Measurements from ENCODE around the gene RDH8. TPM values are rescaled to one million over a fixed set of nuclear protein-coding genes. Genes with fewer than 3 reads are reported as not detected.

RDH8 gene
- total RNA-seq, 1 donor from 2014 or later: not detected

- intact Hi-C loops (cut with DNase I): no loop called here
- H3K36me3 ChIP-seq: no peaks in the 10 kb centered on the region
- H3K27me3 ChIP-seq: no peaks in the 10 kb centered on the region
- H3K27ac ChIP-seq: no peak overlapping the region
- no peaks in the 10 kb centered on the region for H3K4me1 ChIP-seq
- ATAC-seq (no peak), DNase-seq (no peak)
- TF ChIP-seq CTCF (IDR thresholded peaks at IDR 0.05): no peak
- no peak overlapping the region for H3K4me3 ChIP-seq
- no peaks in the 10 kb centered on the region for H3K9me3 ChIP-seq
These were observed 43.7 kb upstream of the RDH8 start for GRCh38 chr19:9969688-9969975.

GRCh38 chr19:9970481-9970880, 42.8 kb upstream of the RDH8 start:
- intact Hi-C loops (cut with DNase I): no loop called here
- ATAC-seq: no peak
- no peaks in the 10 kb centered on the region for H3K4me1 ChIP-seq
- TF ChIP-seq CTCF (IDR thresholded peaks at IDR 0.05): no peak
- DNase-seq: no peak
- no peak overlapping the region for H3K27ac ChIP-seq
- H3K4me3 ChIP-seq: no peak overlapping the region
- no peaks in the 10 kb centered on the region for H3K36me3 ChIP-seq
- H3K27me3 ChIP-seq: no peaks in the 10 kb centered on the region
- no peaks in the 10 kb centered on the region for H3K9me3 ChIP-seq

GRCh38 chr19:9971166-9971897, 42.0 kb upstream of the RDH8 start:
- Histone ChIP-seq H3K36me3 (no peaks in the 10 kb centered on the region), H3K9me3 (no peaks in the 10 kb centered on the region), H3K4me1 (no peaks in the 10 kb centered on the region), H3K27ac (no peak overlapping the region), H3K27me3 (no peaks in the 10 kb centered on the region), H3K4me3 (no peak overlapping the region)
- ATAC-seq (no peak), DNase-seq (no peak)
- TF ChIP-seq CTCF (IDR thresholded peaks at IDR 0.05): no peak
- intact Hi-C loops (cut with DNase I): no loop called here

GRCh38 chr19:9972103-9972502, 41.2 kb upstream of the RDH8 start:
- Histone ChIP-seq H3K27me3 (no peaks in the 10 kb centered on the region), H3K36me3 (no peaks in the 10 kb centered on the region), H3K4me1 (no peaks in the 10 kb centered on the region), H3K9me3 (no peaks in the 10 kb centered on the region), H3K4me3 (no peak overlapping the region), H3K27ac (no peak overlapping the region)
- intact Hi-C loops (cut with DNase I): no loop called here
- DNase-seq (no peak), ATAC-seq (no peak)
- TF ChIP-seq CTCF (IDR thresholded peaks at IDR 0.05): no peak

- no peak for DNase-seq
- no peak for ATAC-seq
- H3K4me3 ChIP-seq: no peak overlapping the region
- no peaks in the 10 kb centered on the region for H3K4me1 ChIP-seq
- peaks cover 3% of the 10 kb centered on the region for H3K36me3 ChIP-seq
- intact Hi-C loops (cut with DNase I): no loop called here
- no peak for TF ChIP-seq CTCF (IDR thresholded peaks at IDR 0.05)
- no peak overlapping the region for H3K27ac ChIP-seq
- no peaks in the 10 kb centered on the region for H3K27me3 ChIP-seq
- H3K9me3 ChIP-seq: no peaks in the 10 kb centered on the region
These were observed 31.6 kb upstream of the RDH8 start for GRCh38 chr19:9981406-9982260.
